Osteocyte (in vitro differentiated cells): ENCODE measurements around the gene RAPGEF2. TPM values are rescaled to one million over a fixed set of nuclear protein-coding genes. Genes with fewer than 3 reads are reported as not detected.
"Not testable (repeated sequence)": the region's sequence is repeated elsewhere in the genome, so short reads cannot be mapped to it uniquely, and the experiment has no call there.

Experiments
- DNase-seq: peaks from one replicate; pipeline ENCODE4 v3.0.0; 2021; ENCODE audit warnings: mixed read lengths; ENCODE audit not compliant: unreplicated experiment; ENCODE audit errors: extremely low spot score
- H3K27ac Mint-ChIP-seq: one replicate; pipeline ENCODE4 v1.8.0; 2021; ENCODE audit warnings: mild to moderate bottlenecking, mixed read lengths; ENCODE audit not compliant: unreplicated experiment
- H3K27me3 Mint-ChIP-seq: one replicate; pipeline ENCODE4 v1.8.0; 2021; ENCODE audit warnings: mixed read lengths; ENCODE audit not compliant: unreplicated experiment
- H3K36me3 Mint-ChIP-seq: one replicate; pipeline ENCODE4 v1.8.0; 2021; ENCODE audit warnings: mixed read lengths; ENCODE audit not compliant: unreplicated experiment
- H3K4me1 Mint-ChIP-seq: one replicate; pipeline ENCODE4 v1.8.0; 2021; ENCODE audit warnings: mixed read lengths; ENCODE audit not compliant: unreplicated experiment
- H3K4me3 Mint-ChIP-seq: one replicate; pipeline ENCODE4 v1.8.0; 2021; ENCODE audit warnings: mild to moderate bottlenecking, moderate library complexity, mixed read lengths; ENCODE audit not compliant: unreplicated experiment
- H3K9me3 Mint-ChIP-seq: one replicate; pipeline ENCODE4 v1.8.0; 2021; ENCODE audit warnings: mixed read lengths; ENCODE audit not compliant: unreplicated experiment
- total RNA-seq: library from RNA; stranded (reverse); gene quantifications from 2 replicates; pipeline ENCODE4 v1.2.1, GENCODE V29; 2021
- TF ChIP-seq, protein P1 (sequence below): fragments of 200-600 bp; sonication (generic); IDR thresholded peaks from 2 replicates; pipeline ENCODE4 v1.5.0; 2021; ENCODE audit warnings: antibody characterized with exemption, mild to moderate bottlenecking, moderate library complexity

Gene RAPGEF2
- total RNA-seq, 1 donor from 2014 or later: 22.7 TPM

DNA sequence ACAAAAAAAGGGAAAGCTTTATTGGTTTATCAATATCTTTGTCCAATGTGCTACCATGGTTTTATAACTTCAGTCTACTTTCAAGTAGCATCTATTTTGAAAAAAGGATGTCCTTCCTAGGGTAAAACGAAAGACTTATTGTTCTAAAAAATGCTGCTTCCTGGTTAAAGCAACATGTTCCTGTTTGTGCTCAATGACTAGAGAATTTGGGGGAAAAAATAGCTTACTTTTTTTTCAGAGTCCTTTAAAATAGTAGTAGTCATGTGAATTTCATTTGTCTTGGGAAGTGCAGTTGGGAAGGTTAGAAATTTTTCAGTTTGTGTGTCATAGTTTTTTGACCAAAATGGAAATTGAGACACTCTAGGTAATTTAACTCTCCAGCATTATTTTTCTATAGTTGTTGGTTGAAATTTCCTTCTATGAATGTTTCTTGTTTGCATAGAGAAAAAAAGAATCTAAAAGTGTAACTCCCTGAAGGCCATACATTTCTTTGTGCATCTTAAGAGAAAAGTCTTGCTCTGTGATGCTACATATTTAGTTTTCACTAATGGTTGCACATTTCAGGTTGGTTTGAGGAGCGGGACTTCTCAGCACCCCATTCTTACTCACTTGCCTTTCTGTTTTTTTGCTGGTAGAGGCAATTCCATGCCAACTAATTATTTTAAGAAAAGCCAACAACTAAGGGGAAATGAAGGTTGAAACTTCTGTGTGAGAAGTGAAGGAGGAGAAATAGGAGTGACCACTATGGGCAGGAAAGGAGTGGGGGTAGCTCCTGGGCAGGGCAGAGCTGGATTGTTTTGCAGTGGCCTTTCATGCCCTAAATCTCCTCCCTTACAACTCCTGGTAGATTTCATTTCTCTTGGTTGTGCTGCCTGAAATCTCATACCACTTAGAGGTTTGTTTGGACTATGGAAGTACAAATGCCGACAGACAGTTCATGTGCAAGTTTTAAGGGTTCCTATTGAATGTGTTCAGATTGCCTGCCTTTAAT is 76.4 kb downstream of the RAPGEF2 start:
- peak overlapping the region; percentile 52 for H3K27ac Mint-ChIP-seq

DNA sequence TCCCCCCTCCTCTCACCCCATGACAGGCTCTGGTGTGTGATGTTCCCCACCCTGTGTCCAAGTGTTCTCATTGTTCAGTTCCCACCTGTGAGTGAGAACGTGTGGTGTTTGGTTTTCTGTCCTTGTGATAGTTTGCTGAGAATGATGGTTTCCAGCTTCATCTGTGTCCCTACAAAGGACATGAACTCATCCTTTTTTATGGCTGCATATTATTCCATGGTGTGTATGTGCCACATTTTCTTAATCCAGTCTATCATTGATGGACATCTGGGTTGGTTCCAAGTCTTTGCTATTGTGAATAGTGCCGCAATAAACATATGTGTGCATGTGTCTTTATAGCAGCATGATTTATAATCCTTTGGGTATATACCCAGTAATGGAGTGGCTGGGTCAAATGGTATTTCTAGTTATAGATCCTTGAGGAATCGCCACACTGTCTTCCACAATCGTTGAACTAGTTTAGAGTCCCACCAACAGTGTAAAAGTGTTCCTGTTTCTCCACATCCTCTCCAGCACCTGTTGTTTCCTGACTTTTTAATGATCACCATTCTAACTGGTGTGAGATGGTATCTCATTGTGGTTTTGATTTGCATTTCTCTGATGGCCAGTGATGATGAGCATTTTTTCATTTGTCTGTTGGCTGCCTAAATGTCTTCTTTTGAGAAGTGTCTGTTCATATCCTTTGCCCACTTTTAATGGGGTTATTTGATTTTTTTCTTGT is 81.2 kb downstream of the RAPGEF2 start:
- H3K27ac Mint-ChIP-seq, H3K4me3 Mint-ChIP-seq, DNase-seq, H3K36me3 Mint-ChIP-seq, H3K9me3 Mint-ChIP-seq, H3K27me3 Mint-ChIP-seq: not testable (repeated sequence)
- H3K4me1 Mint-ChIP-seq: peaks cover 25% of the 10 kb centered on the region

More for the DNA sequence above, 76.4 kb downstream of the RAPGEF2 start:
- Mint-ChIP-seq H3K36me3 (no peaks in the 10 kb centered on the region), H3K4me3 (no peak overlapping the region), H3K4me1 (peaks cover 44% of the 10 kb centered on the region), H3K27me3 (no peaks in the 10 kb centered on the region), H3K9me3 (no peaks in the 10 kb centered on the region)
- no peak for DNase-seq
- TF ChIP-seq, protein P1, sequence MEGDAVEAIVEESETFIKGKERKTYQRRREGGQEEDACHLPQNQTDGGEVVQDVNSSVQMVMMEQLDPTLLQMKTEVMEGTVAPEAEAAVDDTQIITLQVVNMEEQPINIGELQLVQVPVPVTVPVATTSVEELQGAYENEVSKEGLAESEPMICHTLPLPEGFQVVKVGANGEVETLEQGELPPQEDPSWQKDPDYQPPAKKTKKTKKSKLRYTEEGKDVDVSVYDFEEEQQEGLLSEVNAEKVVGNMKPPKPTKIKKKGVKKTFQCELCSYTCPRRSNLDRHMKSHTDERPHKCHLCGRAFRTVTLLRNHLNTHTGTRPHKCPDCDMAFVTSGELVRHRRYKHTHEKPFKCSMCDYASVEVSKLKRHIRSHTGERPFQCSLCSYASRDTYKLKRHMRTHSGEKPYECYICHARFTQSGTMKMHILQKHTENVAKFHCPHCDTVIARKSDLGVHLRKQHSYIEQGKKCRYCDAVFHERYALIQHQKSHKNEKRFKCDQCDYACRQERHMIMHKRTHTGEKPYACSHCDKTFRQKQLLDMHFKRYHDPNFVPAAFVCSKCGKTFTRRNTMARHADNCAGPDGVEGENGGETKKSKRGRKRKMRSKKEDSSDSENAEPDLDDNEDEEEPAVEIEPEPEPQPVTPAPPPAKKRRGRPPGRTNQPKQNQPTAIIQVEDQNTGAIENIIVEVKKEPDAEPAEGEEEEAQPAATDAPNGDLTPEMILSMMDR: no peak

DNA sequence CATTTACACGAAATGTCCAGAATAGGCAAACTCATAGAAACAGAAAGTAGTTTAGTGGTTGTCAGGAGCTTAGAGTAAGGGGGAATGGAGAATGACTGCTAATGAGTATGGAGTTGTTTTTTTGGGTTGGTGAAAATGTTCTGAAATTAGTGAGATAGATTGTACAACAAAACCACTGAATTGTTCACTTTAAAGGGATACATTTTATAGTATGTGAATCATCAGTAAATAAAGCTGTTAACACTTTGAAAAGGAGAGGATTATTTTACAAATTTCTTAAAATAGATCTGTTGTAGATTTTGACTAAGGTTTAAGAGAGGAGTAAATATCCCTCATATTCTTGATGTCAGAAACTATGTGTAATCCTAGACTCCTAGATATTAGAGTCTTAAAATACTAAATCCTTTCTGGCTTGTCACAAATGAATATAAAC is 82.7 kb downstream of the RAPGEF2 start:
- Mint-ChIP-seq H3K27me3 (no peaks in the 10 kb centered on the region), H3K4me3 (no peak overlapping the region), H3K36me3 (no peaks in the 10 kb centered on the region), H3K4me1 (peaks cover 12% of the 10 kb centered on the region), H3K27ac (peak overlapping the region; percentile 15), H3K9me3 (no peaks in the 10 kb centered on the region)
- TF ChIP-seq, protein P1: no peak
- no peak for DNase-seq

DNA sequence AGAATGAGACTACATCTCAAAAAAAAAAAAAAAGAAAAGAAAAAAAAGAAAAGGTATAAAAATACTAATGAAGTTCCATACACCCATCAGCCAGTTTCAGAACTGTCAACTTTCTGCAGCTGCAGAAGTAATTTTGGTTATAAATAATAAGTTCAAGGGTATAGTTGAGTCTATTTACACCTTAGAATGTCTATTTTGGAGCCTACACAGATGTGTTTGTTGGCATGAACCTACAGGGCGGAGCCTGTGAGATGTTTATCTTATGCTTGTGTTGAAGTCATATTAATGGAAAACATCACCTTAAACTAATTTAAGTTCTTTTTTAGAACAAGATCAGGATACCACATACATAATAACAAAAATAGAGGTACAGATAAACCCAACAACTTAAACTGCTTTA is 85.8 kb downstream of the RAPGEF2 start:
- Mint-ChIP-seq H3K27me3 (no peaks in the 10 kb centered on the region), H3K4me1 (peaks cover 12% of the 10 kb centered on the region), H3K9me3 (no peaks in the 10 kb centered on the region), H3K27ac (no peak overlapping the region), H3K4me3 (no peak overlapping the region), H3K36me3 (no peaks in the 10 kb centered on the region)
- TF ChIP-seq, protein P1: no peak
- DNase-seq: no peak

DNA sequence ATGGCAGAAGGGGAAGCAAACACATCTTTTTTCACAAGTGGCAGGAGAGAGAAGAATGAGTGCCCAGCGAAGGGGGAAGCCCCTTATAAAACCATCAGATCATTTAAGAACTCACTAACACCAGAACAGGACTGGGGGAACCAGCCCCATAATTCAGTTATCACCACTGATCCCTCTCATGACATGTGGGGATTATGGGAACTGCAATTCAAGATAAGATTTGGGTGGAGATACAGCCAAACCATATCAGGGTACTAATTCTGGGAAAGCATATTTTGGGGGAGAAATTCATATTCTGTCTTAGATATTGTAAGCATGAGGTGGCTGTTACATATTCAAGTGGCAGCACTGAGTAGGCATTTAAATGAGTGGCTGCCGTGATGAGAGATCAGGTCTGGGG is 87.8 kb downstream of the RAPGEF2 start:
- no peak for DNase-seq
- Mint-ChIP-seq H3K4me1 (peaks cover 5% of the 10 kb centered on the region), H3K36me3 (peaks cover 9% of the 10 kb centered on the region), H3K27me3 (no peaks in the 10 kb centered on the region), H3K4me3 (no peak overlapping the region), H3K9me3 (no peaks in the 10 kb centered on the region), H3K27ac (no peak overlapping the region)
- TF ChIP-seq, protein P1: no peak
